Activated CD8-positive, alpha-beta memory T cell treated with anti-CD3 and anti-CD28 coated beads for 4 hours (primary cell): Measurements from ENCODE around the gene SELENOK.

Experiments
- DNase-seq, 2 donors: peaks; one replicate each; pipeline ENCODE4 v3.0.0-alpha.2; 2020; ENCODE audit warnings: low read depth in 2 of 2

The SELENOK gene

GRCh38 chr3:53843195-53844177, 48.2 kb downstream of the SELENOK start:
- no peak for DNase-seq

GRCh38 chr3:53842436-53843194, 49.0 kb downstream of the SELENOK start:
- no peak for DNase-seq

- DNase-seq, result no peak
Observed at GRCh38 chr3:53841296-53841695, 50.4 kb downstream of the SELENOK start.

GRCh38 chr3:53837331-53837730, 54.3 kb downstream of the SELENOK start:
- no peak for DNase-seq

- DNase-seq, result no peak
Observed at GRCh38 chr3:53836084-53836872, 55.4 kb downstream of the SELENOK start.

- no peak for DNase-seq
Observed at GRCh38 chr3:53835257-53835656, 56.4 kb downstream of the SELENOK start.

- DNase-seq, result no peak
Observed at GRCh38 chr3:53834429-53835095, 57.1 kb downstream of the SELENOK start.
